Stimulated activated naive CD4-positive, alpha-beta T cell treated with Interleukin-2 at 50 U/mL for 16 hours (primary cell): ENCODE data around the gene IGDCC3.
"Not testable (repeated sequence)": the region's sequence is repeated elsewhere in the genome, so short reads cannot be mapped to it uniquely, and the experiment has no call there.

ENCODE experiments used
- DNase-seq: peaks from one replicate; lab custom pipeline; 2025; lab: John Stamatoyannopoulos, UW

The IGDCC3 gene

GRCh38 chr15:65370885-65371284 is 6.9 kb downstream of the IGDCC3 start:
- DNase-seq = no peak

- no peak for DNase-seq
These were observed 8.2 kb downstream of the IGDCC3 start for GRCh38 chr15:65369651-65370050.

GRCh38 chr15:65369212-65369547 is 8.6 kb downstream of the IGDCC3 start:
- no peak for DNase-seq

GRCh38 chr15:65368302-65369211 is 9.2 kb downstream of the IGDCC3 start:
- no peak for DNase-seq

GRCh38 chr15:65366122-65366892 is 11.5 kb downstream of the IGDCC3 start:
- no peak for DNase-seq

GRCh38 chr15:65365229-65365628 is 12.6 kb downstream of the IGDCC3 start:
- no peak for DNase-seq

GRCh38 chr15:65363766-65364165 is 14.0 kb downstream of the IGDCC3 start:
- DNase-seq = no peak

GRCh38 chr15:65363306-65363705 is 14.5 kb downstream of the IGDCC3 start:
- no peak for DNase-seq

GRCh38 chr15:65362491-65362890 is 15.3 kb downstream of the IGDCC3 start:
- no peak for DNase-seq

GRCh38 chr15:65361708-65362459 is 15.9 kb downstream of the IGDCC3 start:
- DNase-seq = no peak

GRCh38 chr15:65360506-65360905 is 17.3 kb downstream of the IGDCC3 start:
- DNase-seq = no peak

GRCh38 chr15:65355988-65356353 is 21.8 kb downstream of the IGDCC3 start:
- no peak for DNase-seq

- DNase-seq = no peak
These were observed 22.4 kb downstream of the IGDCC3 start for GRCh38 chr15:65355173-65355987.

- no peak for DNase-seq
These were observed 23.0 kb downstream of the IGDCC3 start for GRCh38 chr15:65354835-65355172.

- not testable (repeated sequence) for DNase-seq
These were observed 25.8 kb downstream of the IGDCC3 start for GRCh38 chr15:65351972-65352371.

GRCh38 chr15:65349338-65349737 is 28.5 kb downstream of the IGDCC3 start:
- no peak for DNase-seq

GRCh38 chr15:65347756-65348155 is 30.0 kb downstream of the IGDCC3 start:
- not testable (repeated sequence) for DNase-seq

- no peak for DNase-seq
These were observed 30.8 kb downstream of the IGDCC3 start for GRCh38 chr15:65346856-65347598.

- no peak for DNase-seq
These were observed 32.9 kb downstream of the IGDCC3 start for GRCh38 chr15:65344914-65345275.

GRCh38 chr15:65344214-65344913 is 33.4 kb downstream of the IGDCC3 start:
- no peak for DNase-seq
